ENCODE results near the gene ZNF385A.

GRCh38 chr12:54369597-54370131, 14.9 kb downstream of the ZNF385A start:
- TF ChIP-seq, protein P1, sequence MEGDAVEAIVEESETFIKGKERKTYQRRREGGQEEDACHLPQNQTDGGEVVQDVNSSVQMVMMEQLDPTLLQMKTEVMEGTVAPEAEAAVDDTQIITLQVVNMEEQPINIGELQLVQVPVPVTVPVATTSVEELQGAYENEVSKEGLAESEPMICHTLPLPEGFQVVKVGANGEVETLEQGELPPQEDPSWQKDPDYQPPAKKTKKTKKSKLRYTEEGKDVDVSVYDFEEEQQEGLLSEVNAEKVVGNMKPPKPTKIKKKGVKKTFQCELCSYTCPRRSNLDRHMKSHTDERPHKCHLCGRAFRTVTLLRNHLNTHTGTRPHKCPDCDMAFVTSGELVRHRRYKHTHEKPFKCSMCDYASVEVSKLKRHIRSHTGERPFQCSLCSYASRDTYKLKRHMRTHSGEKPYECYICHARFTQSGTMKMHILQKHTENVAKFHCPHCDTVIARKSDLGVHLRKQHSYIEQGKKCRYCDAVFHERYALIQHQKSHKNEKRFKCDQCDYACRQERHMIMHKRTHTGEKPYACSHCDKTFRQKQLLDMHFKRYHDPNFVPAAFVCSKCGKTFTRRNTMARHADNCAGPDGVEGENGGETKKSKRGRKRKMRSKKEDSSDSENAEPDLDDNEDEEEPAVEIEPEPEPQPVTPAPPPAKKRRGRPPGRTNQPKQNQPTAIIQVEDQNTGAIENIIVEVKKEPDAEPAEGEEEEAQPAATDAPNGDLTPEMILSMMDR (conservative IDR thresholded peaks at IDR 0.05; ENCODE audit: low read length), result no peak
- no peak for TF ChIP-seq EZH2phosphoT487 (IDR thresholded peaks at IDR 0.05; ENCODE audit: borderline replicate concordance)

Data from Loucy (cell line).